Hindlimb muscle (tissue), 1 donor: ENCODE measurements around the gene PPM1J. TPM values are rescaled to one million over a fixed set of nuclear protein-coding genes. Genes with fewer than 3 reads are reported as not detected.
"Not testable (repeated sequence)": the region's sequence is repeated elsewhere in the genome, so short reads cannot be mapped to it uniquely, and the experiment has no call there.

Source experiments
- DNase-seq: peaks from one replicate; pipeline ENCODE4 v3.0.0-alpha.2; 2013
- polyA plus RNA-seq: library from polyadenylated mRNA; unstranded; fragments of 120-200 nt; gene quantifications from one replicate; pipeline ENCODE4 v1.2.1, GENCODE V29; 2013; ENCODE audit not compliant: insufficient read length

The PPM1J gene
- polyA plus RNA-seq, 1 donor, result 3.8 TPM

DNA sequence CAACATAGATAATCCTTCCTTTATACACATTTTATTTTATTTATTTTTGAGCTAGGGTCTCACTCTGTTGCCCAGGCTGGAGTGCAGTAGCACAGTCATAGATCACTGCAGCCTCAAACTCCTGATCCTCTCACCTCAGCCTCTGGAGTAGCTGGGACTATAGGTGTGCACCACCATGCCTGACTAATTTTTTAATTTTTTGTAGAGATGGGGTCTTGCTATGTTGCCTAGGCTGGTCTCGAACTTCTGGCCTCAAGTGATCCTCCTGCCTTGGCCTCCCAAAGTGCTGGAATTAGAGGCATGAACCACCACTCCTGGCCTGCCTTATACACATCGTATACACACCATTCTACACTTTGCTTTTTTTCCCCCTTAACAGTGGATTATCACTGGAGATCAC lies 6.2 kb upstream of the PPM1J start:
- DNase-seq, result not testable (repeated sequence)

DNA sequence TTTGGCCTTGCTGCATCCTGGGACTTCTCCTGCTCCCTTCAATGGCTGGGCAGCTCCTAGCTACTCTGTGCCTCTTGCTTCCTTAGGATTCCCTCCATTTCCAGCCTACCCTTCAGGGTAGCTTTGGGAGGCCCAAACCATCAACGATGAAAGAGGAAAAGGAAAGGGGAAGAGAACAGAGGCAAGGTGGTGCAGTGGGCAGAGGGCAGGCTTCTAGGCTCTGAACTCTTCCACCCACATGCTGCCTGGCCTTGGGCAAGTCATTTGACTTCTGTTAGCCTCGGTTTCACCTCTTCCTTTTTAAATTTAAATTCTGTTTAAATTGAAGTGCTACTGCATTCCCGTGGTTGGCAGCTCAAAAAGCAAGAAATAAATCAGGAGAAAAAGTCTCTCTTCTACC lies 5.7 kb upstream of the PPM1J start:
- no peak for DNase-seq

DNA sequence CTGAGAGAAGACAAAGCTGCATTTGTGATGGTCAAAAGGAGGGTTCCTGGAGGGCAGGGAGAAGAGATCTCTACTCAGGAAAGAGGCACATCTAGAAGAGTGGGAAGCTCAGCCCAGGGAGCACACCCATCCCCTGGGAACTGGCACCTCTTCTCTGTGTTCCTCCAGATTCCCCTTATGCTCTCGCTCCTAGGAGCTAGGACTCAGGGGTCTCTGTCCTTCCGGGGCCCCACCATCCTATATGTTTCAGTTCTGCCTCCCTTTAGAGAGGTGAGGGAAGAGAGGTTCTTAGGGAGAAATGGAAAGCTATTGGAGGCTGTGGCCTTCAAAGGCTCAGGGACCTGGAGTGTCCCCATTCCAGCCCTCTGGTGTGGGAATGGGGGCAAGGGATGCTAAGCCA lies 4.6 kb upstream of the PPM1J start:
- no peak for DNase-seq

DNA sequence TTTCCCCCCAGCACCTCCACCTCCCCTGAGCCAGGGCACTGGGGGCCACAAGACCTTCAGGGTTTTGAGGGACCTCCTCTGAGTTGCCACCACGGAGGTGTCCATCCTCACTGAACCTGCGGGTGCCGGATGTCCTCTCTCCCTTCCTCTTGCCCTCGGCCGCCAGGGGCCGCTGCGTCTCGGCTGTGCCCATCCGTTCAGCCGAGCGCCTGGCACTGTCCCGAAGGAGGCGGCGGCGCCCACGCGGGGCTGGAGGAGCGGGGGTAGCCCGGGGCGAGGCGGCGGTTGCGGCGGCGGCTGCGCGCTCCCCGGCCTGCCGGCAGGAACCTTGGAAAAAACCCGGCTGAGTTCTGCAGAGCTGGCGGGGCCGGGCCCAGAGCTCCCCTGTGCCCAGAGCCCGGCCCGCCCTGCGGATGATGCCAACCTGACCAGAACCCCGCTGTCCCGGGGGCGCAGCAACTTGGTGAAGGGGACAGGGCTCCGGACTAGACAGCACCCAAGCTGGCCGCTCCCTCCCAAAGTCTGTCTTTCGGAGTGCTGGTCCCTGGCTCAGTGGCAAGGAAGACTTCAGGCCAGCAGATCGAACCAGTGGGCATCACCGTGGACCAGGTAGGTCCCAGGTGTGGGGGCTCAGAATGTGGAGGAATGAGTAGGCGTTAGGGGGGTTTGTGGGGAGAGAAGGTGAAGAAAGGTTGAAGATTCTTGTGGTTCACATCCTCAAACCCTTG lies 3.7 kb upstream of the PPM1J start:
- peak; percentile 52 for DNase-seq

DNA sequence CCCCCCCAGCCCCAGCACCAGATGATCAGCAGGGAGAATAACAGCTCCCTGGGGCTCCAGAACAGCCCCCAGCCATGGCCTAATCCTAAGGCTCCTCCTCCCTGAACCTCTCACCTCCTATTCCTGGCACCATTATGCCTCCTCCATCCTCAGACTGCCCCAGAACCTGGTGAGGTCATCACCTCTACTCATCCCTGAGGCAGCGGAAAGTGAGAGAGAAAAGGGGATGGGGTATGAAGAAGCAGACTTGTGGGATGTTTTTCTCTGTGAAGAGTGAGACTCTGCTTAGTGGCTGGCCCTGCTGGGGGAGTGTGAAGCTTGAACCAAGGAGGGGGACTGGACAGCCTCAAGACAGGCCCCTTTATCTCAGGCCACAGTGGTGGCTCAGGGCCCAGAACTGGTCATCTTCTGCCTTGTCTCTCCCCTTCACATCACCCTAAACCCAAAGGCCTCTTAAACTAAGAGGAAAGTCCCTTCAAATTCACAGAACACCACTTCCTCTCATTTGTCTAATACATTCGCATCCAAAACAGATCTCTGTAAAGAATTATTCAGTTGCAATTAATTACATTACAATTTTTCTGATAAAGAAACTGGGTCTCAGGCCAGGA lies 2.2 kb upstream of the PPM1J start:
- no peak for DNase-seq

DNA sequence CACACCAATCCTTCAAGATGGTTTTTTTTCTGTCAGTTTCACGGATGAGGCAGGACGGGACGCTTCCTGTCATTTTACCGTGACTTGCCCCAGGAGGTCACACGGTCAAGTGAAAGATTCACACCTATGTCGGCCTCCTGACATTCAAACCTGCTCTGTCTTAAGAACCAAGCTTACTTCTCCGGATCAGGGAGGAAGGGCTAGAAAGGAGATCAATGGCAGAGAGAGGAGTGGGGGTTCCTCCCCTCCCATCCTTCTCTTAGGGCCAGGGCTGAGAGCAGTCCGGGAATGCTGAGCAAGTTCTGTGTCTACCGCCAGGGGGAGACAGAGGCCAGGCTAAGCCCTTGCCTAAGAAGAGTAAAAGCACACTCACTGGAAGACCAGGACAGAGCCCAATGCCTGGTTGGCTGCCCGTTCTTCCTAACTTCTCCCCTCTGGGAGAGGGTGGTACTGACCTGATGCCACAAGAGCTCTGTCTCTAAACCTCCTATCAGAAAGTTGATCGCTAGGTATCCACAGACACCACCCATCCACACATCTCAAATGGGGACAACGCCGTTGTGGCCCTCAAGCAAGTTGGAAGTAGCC lies 1.1 kb upstream of the PPM1J start:
- peak; percentile 91 for DNase-seq

DNA sequence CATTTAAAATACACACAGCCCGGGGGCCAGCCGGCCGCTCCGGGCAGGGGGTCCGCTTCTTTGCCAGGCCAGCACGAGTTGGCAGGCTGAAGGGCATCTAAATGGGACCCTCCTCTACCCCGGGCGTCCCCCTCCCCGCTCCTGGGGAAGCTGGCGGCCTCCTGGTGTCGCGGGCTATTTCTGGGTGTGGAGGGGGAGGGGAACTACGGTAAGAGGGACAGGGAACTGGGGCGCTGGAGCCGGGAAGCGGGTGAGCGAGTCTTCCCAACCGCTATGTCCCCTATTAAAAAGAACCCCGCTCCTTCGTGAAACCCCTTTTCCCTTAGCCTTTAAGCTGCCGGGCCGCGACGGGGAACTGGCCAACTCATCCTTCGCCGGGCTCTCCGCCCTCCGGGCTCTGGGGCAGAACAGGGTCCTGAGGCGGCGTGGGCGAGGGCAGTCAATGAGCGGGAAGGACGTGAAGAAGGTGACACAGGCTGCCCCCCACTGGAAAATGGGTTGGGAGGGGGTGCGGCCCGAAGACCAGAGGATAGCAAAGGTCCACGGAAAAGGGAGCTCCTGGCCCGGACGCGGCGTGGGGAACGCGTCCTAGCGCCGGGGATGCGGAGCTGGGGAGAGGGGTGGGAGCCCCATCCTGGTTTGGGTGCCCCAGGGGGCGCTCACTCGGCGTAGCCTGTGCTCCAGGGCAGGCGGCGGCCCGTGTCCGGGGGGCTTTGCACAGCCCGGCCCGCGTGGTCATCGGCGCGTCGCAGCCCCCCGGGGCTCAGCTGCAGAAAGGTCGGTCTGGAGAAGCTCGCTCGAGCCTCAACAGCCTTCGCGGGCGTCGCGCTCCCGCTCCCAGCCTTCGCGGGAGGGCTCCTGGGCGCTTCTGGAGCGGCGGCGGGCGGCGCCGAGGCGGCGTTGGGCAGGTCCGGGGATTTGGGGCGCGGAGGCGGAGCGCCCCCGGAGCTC lies 544 bp downstream of the PPM1J start:
- DNase-seq, result peak; percentile 43

DNA sequence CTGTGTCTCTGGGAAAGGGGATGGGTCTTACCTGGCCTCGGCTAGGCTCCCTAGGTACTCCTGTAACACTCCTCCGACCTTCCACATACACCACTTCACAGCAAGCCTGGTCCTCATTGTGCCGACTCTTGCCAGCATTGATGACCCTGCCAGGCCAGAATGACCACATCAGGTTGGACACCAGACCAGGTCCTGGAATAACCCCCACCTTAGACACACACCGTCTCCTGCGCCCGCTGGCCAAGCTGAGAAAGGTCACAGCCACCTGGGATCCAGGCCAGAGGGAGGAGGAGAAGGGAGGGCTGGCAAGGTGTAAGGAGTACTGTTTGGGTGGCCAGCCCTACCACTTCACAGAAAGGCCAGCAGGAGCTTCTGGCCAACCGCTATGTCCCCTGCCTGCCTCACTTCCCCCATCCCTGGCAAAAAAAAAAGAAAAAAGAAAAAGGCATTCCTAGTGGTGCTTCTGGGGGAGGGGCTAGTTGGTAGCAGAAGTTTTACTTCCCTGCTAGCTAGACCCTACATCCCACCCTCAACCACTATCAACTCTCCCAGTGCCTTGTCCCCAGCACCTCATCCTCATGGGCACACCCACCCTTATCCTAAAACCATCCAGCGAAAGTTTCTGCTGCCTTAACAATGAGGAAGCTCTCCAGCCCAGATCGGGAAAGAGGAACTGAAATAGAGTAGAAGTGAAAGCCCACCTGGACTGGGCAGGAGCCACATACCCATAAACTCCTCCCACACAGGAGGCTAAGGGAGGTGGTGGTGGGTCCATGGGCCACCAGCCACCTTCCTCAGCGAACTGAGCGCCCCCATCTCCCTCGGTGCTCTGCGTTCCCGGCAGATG lies 1.4 kb downstream of the PPM1J start:
- DNase-seq, result no peak

DNA sequence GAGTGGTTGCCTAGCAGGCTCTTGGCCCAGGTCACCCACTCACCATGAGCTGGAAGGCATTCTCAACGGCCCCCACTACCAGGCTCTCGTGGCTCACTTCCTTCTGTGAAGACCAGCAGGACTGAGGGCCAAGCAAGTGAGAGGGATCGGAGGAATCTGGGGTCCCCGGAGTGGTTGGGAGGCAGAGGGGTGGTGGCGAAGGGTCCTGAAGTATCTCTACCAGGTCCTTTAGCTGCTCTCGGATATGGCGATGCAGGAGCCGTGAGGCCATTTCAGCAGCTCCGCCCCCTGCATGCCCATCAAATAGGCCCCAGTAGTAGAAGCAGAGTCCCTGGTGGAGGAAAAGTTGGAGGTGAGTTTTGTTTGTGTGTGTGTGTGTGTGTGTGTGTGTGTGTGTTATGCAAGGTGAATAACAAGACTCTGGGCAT lies 2.4 kb downstream of the PPM1J start:
- no peak for DNase-seq

DNA sequence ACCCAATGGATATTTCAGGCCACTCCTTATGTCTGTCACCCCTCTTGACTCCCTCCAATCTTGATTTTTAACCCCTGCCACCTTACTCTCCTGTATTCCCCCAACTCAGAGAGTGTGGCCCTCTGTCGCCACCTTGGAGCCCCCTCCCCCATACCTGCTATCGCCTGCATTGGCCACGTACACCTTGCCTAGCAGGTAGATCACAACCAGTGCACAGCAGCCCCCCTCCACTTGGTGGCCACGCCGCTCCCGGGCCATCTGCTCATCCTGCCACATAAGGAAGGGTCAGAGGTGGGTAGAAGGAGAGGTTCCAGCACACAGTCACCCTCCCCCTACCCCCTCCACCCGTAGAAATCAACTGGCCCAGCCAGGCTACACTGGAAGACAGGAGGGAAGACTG lies 2.9 kb downstream of the PPM1J start:
- no peak for DNase-seq

DNA sequence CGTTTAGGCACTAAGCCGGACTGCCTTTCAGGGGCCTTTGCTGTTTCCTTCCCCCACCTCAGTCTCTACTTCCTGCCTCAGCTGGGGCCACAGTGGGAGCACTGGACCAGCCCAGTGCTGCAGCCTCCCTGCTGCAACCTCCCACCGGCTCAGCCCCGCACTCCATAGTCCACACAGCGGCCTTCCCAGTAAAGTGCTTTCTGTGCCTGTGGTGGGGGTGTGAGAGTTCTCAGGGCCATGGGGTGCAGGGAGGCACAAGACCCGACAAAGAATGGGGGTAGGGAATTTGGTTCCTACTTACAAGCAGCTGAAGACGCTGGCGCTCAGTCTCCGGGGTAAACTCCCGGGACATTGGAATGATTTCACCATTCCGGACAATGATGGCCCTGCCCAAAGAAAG lies 3.5 kb downstream of the PPM1J start:
- no peak for DNase-seq

DNA sequence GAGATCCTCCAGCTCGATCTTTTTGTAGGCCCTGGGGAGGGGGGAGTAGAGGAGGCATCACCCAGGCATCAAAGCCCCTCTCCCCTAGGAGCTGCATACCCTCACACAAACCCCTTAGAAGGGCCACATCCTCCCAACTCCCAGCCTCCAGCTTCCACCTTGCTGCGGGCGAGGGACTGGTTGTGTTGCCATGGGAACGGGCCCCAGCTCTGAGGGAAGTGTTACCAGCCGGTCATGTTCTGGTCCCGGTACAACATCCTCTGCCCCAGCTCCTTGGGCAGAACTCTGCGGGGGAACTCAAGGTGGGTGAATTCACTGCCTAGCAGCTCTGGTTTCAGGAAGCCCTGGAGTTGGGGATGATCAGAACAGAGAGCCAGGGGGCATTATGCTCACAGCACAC lies 4.1 kb downstream of the PPM1J start:
- no peak for DNase-seq

DNA sequence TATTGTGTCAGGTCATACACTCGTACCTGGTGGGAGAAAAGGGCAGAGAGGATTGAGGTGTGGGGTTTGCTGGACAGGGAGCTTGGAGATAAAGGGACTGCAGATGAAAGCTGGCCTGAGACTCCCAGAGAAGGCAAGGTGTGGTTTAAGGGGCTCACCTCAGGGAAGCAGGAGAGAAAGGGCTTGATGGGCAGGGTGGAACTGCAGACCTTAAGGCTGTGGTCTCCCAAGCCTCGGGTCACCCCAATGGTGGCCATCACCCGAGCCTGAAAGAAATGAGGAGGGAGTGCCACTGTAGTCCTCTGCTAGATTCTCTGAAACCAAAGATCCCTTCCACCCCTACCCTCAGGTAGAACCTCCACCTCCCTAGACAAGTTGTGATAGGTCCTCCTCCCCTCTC lies 4.5 kb downstream of the PPM1J start:
- DNase-seq, result no peak

DNA sequence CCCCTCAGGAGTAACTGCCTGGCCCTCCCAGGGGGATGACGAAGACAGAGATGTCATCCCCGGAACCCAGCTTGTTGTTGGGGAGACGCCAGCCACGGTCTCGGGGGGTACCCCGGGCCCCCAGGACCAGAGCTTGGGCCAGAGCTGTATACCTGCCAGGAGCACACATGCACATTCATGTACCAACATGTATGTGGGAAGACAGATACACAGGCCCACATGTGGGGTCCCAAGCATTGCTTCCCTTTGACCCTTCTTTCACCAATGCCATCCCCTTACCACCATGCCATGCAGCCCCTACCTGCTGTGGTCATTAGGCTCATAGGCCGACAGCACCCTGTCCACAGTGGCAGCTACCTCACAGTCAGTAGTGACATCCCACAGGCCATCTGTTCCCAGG lies 5.0 kb downstream of the PPM1J start:
- no peak for DNase-seq

DNA sequence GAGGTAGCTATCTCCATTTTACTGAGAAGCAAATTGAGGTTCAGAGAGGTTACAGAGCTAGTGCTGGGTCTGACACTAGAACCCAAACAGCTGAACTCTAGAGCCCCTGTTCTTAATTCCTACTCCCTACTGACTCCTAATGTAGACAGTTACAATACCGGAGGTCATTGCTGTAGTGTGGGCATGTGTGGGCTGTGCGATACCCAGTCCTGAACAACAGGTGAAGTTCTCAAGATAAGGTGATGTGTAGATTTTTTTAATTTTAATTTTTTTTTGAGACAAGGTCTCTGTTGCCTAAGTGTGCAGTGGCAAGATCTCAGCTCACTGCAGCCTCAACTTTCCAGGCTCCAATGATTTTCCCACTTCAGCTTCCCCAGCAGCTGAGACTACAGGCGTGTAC lies 6.6 kb downstream of the PPM1J start:
- no peak for DNase-seq

DNA sequence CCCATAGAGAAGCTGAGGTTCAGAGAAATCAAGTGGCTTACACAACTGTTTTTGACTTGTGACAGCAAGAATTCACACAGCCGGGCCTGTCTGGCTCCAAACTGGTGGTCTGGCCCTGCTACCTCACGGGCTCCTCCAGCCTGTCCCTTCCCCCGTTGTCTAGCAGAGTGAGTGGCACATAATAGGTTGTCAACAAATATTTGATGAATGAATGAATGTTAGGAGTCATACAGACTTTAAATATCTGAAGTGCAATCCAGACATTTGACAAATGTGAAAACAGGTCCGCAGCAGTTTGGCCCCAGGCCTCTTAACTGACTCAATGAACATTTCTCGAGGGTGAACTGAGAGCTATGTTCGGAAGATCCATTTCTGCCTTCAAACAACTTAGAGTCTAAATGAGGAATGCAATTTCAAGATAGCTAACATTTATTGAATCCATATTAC lies 7.1 kb downstream of the PPM1J start:
- no peak for DNase-seq

DNA sequence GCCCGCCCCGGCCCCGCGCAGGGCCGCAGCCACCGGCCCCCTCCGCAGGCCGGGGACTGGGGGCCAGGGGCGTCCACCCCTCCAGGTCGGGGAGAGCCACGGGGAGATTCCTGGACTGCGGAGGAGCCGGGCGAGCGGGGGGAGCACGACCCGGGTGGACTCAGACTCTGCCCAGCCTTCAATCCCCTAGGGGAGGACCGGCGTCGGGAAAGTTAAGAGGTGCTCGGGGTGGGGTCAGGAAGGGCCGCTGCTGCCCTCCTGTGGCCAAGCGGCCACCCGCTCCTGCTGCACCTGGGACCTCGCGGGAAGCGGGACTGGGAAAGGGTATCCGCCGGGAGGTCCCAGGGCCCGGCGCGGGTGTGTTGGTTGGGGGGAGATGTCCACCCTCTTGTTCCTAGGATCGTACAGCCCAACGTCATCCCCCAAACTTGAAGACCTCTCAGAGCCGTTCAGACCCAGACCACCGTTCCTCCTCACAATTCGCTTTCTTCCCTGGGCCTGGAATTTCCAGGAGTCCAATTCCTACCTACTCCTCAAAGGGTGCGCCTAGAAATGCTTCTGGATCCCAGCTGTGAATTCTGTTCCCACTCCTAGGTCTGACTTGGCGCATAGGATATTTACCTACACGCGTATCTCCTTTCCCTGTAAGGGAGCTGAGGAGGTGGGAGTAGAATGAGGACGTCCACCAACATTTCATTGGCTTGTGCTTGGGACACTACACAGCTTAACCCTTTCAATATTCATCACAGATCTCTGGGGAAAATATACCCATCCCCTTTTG lies 7.7 kb downstream of the PPM1J start:
- DNase-seq, result peak; percentile 87

DNA sequence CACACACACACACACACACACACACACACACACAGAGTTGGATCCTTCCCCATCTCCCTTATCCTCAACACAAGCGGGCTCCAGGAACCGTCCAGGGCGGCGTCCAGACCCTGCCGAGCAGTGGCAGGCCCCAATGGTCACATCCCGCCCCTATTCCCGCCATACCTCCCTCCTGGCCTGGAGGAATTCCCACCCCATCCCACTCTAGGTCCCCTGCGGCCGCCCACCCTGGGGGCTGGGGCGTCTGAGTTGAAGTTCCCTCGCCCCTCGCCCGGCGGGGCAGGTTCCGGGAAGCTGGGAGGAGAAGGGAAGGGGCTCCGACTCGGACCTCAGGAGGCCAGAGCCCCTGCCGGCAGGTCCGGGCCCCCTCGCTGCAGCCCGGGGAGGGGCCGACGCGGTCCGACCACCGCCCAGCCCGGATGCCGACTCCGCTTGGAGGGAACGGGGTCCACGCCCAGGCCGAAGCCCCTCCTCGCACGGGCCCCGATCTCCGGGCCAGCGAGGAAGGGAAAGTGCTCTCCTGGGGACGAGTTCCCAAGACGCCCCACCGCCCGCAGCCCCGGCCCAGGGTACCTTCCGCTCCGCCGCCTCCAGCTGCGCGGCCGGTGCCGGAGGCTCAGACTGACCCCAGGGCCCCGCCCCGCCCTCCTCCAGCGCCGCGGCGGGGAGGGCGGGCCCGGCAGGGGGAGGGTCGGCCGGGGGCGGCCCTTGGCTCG lies 8.5 kb downstream of the PPM1J start, which contains the start of gene RHOC:
RHOC (minus strand) TSS at position 623 of the 716 bp plus-strand sequence. CDS start 3,328 bp downstream, outside the sequence.
- DNase-seq, result peak; percentile 82

DNA sequence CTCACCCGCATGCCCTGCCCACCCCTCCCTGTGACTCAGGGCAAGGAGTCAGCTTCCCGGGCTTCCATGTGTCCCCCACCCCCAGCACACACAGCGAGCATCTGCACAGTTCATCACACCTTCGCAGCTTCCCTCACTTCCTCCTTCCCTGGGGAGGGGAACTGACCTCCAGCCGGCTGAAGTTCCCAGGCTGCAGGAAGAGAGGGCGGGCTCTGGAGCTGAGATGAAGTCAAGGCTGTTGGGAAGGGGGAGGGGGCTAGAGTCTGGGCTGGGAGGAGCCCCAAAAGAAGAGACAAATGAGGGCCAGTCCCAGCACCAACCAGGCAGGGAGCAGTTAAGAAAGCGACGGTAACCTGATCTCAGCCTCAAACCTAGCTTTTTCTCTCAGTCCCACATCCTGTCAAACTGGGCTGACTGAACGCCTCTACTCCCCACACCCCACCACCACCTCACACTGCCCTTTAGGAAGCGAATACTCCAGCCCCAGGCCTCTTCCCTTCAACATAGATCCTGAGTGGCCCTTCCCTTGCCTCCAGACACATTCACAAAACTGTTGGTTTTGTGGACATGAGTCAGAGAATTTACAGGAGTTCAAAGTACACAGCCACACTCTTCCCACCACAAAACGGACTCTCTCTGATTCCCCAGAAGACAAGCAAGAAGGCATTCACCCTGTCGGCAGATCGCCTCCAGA lies 10.1 kb downstream of the PPM1J start:
- DNase-seq, result peak; percentile 94
